Spleen (tissue), 7 donors: ENCODE measurements around the gene WSCD1.

ENCODE experiments used
- CTCF ChIP-seq, 11 experiments: fragments of 200-600 bp in 7 of 11; fragments of 450-650 bp in 4 of 11; sonication (generic) in 4 of 11; IDR thresholded peaks in 8 of 11; conservative IDR thresholded peaks in 3 of 11; 1 replicate in 7 of 11; 2 replicates in 4 of 11; pipeline versions ENCODE4 v1.4.0 to v1.8.0; 2016 to 2021; ENCODE audit warnings: antibody characterized with exemption in 11 of 11, inconsistent platforms in 4 of 11, mild to moderate bottlenecking in 1 of 11
- POLR2AphosphoS5 ChIP-seq, 3 donors: sonication (generic); formaldehyde crosslinking; IDR thresholded peaks; one replicate each; pipeline ENCODE4 v1.5.1; 2017; ENCODE audit warnings: antibody characterized with exemption in 3 of 3
- donor health status: DM: no; HTN: no; CAD: no; lungs with moderate emphysema.
- donor health status: DM: no; HTN: no; CAD: no.
- donor health status: DM: no; HTN: no; CAD: no.

- TF ChIP-seq CTCF (IDR thresholded peaks at IDR 0.05 in 8 of 11, conservative IDR thresholded peaks at IDR 0.05 in 3 of 11) (no peak), POLR2AphosphoS5 (IDR thresholded peaks at IDR 0.05) (no peak)
Measured at GRCh38 chr17:6040504-6040903, 29.7 kb upstream of the WSCD1 start.
